DMS153 (cell line): ENCODE results near the gene SCUBE1.

Source experiments
- DNase-seq: peaks from one replicate; lab custom pipeline; 2025; lab: John Stamatoyannopoulos, UW

The SCUBE1 gene

GRCh38 chr22:43213962-43214361, 129.2 kb downstream of the SCUBE1 start:
- DNase-seq, result no peak

DNA sequence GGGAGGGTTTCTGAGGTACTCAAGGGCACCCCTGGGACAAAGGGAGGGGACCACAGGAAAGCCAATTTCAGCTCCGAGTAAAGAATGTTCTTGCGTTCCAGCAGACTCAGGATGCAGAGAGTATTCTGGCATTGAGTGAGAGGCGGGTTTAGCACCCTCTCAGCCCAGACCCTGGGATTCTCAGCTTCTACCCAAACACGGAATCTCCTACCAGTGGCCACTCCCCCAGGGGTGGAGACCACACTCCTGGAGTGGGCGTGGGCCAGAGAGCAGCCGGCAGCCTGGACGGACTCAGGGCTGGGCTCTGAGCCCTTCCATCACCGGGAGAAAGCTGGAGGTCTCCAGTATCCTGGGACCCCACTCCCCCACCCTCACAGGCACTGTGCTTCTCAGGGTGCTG, 130.1 kb downstream of the SCUBE1 start:
- no peak for DNase-seq

DNA sequence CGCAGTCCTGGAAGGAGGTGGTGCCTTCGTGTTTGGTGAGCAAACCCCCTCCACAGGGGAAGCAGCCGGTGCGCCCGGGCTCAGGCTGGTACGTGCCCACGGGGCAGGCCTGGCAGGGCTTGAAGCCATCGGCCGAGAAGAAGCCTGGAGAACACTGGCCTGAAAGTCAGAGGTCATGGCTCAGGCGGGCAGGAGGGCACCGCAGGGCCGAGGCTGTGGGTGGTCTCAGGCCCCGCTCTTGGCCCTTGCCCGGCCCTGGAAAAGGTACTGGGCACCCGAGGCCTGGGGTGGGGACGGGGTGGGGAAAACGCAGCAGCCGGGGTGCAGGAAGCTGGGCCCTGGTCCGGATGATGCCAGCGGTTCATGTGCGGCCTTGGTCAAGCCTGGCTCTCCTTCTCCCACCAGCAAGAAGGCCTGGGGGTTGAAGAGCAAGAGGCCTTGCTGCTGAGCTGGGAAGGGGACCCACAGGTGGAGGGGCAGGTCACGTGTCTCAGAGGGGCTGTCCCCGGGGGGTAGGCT, 130.7 kb downstream of the SCUBE1 start:
- no peak for DNase-seq

DNA sequence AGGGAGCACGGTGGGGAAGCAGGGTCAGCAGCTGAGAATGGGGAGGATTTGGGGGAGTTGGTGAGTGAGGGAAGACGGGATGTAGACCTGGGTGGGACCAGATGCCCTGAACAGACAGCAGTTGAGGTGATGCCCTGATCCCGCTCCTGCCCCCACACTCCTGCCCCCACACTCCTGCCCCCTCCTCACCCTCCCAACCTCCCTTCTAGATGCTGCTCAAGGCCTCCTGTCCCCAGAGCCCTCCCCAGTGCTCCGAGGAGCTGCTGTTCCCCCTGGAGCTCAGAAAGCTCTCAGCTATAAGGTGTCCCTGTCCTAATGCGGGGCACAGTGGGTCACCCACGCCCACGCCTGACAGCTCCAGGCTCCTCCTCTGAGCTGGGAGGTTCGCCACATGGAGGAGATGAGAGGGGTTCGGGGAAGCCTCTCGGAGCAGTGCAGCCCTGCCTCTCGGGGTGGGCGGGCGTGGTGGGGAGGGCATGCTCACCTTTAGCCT, 131.2 kb downstream of the SCUBE1 start:
- no peak for DNase-seq

GRCh38 chr22:43210631-43211515, 132.3 kb downstream of the SCUBE1 start:
- DNase-seq, result no peak

DNA sequence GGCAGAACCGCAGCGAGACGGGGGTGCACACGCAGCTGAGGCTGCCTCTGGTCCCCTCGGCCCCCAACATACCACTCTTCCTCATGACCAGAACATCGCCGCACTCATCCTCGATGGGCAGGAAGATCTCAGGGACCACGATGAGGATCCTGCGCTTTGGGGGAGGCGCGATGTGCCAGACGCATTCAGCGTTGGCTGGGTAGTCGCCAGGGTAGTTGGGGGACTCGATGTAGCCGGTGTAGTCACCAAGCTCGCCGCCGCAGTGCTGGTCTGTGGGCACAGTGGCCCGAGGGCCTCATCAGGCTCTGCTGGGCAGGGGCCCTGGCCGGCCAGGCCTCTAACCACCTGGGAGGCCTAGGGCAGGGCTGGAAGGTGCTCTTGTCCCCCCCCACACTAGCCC, 133.2 kb downstream of the SCUBE1 start:
- no peak for DNase-seq

DNA sequence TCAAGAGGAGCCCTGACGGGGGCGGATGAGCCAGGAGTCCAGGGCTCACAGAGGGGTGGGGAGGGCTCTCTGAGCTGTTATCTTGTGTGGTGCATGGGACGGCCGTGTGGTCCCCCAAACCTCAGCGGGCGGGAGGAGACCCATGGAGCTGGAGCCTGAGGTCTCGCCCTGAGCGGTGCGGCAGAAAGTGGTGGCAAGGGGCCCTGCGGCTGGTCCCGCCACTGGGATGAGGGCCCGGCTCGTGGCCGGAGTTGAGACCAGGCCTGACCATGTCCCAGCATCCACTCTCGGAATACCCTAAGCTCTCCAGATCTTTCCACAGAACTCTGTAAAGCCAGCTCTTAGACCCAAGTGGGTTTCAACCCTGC, 133.7 kb downstream of the SCUBE1 start:
- DNase-seq, result no peak

DNA sequence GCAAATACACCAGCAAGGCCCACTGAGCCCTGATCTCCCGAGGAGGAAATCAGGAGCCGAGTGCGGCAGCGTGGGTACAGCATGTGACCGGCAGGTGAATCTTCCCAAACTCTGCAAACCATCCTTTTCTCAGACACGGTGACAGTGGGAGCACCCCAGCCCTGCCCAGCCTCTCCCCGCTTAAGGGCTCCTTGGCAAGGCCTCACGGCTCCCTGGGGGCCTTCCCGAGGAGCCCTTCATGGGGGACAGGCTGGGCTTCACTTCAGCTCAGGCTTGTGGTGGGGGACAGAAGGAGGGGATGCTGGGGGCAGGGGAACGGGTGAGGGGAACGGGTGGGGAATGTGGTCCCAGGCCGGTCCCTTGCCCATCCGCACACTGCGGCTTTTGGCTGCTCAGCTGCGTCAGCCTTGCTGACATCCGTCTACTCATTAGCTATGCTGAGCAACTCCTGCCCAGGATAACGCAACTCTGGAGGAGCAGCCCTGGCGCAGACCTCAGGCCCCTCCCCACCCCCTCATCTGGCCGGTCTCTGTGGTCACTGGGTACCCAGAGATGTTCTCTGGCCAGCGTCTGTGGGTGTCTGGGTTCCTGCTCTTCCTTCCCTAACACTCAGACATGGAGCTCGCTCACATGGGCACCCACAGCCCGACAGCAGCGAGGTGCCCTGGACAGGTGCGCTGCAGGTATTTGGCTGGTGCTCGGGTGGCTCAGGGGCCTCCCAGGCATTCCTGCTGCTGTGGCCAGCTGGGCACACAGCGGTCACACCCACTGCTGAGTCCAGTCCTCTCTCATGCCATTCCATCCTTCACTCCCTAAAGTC, 134.3 kb downstream of the SCUBE1 start:
- no peak for DNase-seq

- DNase-seq, result no peak
These were observed 135.1 kb downstream of the SCUBE1 start for GRCh38 chr22:43207849-43208702.

DNA sequence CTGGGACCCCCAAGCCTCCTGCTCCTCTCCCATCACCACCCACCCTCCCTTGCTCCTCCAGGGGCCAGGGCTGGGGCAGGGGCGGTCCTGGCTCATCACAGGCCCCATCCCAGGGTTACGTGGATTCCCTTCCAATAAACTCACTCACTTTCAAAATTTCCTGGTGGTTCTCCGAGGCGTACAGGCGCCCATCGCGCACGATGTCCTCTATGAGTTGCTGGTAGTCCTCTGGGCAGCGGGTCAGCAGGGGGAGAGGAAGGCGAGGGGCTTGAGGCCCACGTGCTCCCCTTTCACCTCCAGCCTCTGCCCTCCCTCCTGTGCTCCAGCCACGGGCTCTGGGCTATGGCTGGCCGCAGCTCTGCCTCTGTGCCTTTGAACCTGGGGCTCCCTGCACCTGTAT, 135.8 kb downstream of the SCUBE1 start:
- DNase-seq, result no peak

GRCh38 chr22:43206509-43207161, 136.5 kb downstream of the SCUBE1 start:
- DNase-seq, result no peak

GRCh38 chr22:43205748-43206508, 137.2 kb downstream of the SCUBE1 start:
- no peak for DNase-seq

- no peak for DNase-seq
These were observed 137.9 kb downstream of the SCUBE1 start for GRCh38 chr22:43205261-43205691.

DNA sequence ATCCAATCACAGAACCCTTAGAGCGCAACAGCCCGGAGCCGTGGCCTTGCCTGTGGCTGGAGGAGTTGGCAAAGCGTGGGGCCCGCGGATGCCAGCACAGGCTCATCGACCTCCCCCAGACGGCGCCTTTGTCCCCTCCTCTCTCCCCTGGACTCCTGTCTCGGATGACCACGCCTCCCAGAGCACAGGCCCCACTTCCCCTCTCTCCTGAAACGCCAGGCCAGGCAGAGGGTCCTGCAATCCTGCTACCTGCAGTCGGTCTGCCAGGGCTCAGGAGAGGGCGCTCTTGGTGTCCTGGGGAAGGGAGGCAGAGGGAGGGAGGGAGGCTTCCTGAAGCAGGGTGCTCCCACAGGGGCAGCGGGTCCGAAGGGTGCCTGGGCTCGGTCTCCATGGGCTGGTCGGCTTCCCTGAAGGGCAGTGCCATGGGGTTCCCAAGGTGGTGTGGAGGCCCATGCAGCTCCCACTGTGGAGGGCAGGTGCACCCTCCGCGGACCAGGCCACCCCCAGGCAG, 139.6 kb downstream of the SCUBE1 start:
- no peak for DNase-seq

GRCh38 chr22:43202756-43203410, 140.3 kb downstream of the SCUBE1 start:
- DNase-seq, result no peak

GRCh38 chr22:43202326-43202725, 140.8 kb downstream of the SCUBE1 start:
- no peak for DNase-seq

DNA sequence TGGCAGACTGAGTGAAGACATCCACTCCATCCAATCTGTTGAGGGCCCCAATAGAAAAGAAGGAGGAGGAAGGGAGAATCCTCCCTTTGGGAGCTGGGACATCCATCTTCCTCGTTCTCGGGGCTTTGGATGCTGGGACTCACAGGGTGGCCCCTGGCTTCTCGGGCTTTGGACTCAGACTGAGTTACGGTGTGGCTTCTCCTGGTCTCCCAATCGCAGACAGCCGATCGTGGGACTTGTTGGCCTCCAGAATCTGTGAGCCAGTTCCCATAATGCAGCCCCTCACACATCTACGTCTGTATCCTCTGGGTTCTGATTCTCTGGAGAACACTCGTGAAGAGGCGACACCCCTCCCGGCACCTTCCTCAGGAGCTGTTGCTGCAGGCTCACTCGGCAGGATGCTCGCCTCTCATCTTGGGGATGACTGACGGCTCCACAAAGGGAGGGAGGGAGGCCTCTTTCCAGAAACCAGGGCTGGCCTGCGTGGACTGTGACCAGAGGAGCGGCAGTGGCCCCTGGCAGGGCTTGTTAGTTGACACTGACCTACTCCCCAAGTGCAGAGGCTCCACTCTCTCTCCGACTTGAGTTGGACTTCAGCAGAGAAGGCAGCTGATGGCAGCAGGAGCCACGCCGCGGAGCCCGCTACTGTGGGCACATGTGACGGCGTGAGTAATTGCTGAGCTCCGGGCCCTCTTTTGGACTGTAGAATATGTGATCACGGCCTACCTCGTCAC, 141.5 kb downstream of the SCUBE1 start:
- no peak for DNase-seq

DNA sequence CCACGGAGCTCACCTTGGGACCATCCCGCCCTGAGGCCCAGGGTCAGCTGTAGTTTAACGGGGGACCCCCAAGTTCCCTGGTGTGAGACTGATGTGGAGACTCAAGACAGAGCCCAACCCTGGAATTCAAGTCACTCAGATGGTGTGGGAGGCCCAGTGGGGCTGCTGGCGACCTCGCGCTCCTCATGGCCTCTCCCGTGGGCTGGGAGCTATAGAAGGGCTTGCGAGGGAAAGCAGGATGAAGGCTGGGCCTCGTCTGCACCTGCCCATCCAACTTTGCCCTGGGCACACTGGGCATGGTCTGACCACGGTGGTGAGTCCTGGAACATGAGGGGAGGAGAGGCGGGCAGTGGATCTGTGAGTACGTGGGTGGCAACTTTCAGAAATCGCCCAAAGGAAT, 142.6 kb downstream of the SCUBE1 start:
- DNase-seq, result no peak

DNA sequence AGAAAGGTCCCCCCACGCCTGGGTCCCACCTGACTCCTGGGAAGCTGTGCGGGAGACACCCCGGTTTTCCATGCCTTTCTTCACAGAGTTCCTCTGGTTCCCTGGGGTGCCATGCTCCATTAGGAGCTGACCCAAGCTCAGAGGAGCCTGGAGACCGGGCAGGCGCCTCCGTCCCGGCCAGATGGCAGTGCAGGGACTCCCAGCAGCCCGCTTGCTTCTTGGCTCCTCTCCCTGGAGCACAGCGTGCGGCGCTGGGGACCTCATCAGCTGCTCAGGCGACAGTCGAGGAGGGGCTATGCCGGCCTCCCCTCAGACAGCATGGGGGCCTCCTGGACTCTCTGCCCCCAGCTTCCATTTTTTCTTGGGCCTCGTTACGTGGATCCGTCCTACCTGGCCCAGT, 143.1 kb downstream of the SCUBE1 start:
- no peak for DNase-seq
